ENCODE data around the gene STX7. TPM values are rescaled to one million over a fixed set of nuclear protein-coding genes. Genes with fewer than 3 reads are reported as not detected.

STX7 gene
- total RNA-seq, 1 donor from 2014 or later: 27.8 TPM

- Histone ChIP-seq H4K20me1 (ENCODE audit: low read depth) (no peaks in the 10 kb centered on the region), H3F3A (ENCODE audit: low read depth) (no peaks in the 10 kb centered on the region), H3K36me3 (no peaks in the 10 kb centered on the region), H3K27ac (no peak overlapping the region), H3K4me2 (no peak overlapping the region), H3K9me3 (ENCODE audit: low read depth) (no peaks in the 10 kb centered on the region), H3K4me1 (no peaks in the 10 kb centered on the region), H3K27me3 (no peaks in the 10 kb centered on the region), H3K4me3 (no peak overlapping the region), H3K79me2 (ENCODE audit: low read depth) (no peaks in the 10 kb centered on the region), H3K9ac (no peak overlapping the region), H2AFZ (replicated peaks) (no peak overlapping the region)
- Mint-ChIP-seq H3K27ac (no peak overlapping the region), H3K27me3 (ENCODE audit: insufficient read depth, low read depth) (peaks cover 4% of the 10 kb centered on the region), H3K36me3 (no peaks in the 10 kb centered on the region), H3K4me1 (peaks cover 8% of the 10 kb centered on the region), H3K4me3 (no peak overlapping the region), H3K9me3 (no peaks in the 10 kb centered on the region)
- DNase-seq (ENCODE audit: low spot score): no peak
- no peak for TF ChIP-seq CTCF (IDR thresholded peaks at IDR 0.05)
- no peak for TF ChIP-seq EZH2phosphoT487 (IDR thresholded peaks at IDR 0.05)
- TF ChIP-seq EZH2 (IDR thresholded peaks at IDR 0.05): no peak
Measured at GRCh38 chr6:132414322-132414721, 98.6 kb downstream of the STX7 start.

GRCh38 chr6:132413499-132413802, 99.5 kb downstream of the STX7 start:
- DNase-seq (ENCODE audit: low spot score): no peak
- Histone ChIP-seq H3K9ac (no peak overlapping the region), H3K4me3 (no peak overlapping the region), H3K9me3 (ENCODE audit: low read depth) (no peaks in the 10 kb centered on the region), H4K20me1 (ENCODE audit: low read depth) (no peaks in the 10 kb centered on the region), H3K4me2 (no peak overlapping the region), H3F3A (ENCODE audit: low read depth) (no peaks in the 10 kb centered on the region), H3K4me1 (no peaks in the 10 kb centered on the region), H3K27ac (no peak overlapping the region), H3K36me3 (no peaks in the 10 kb centered on the region), H3K27me3 (no peaks in the 10 kb centered on the region), H3K79me2 (ENCODE audit: low read depth) (no peaks in the 10 kb centered on the region), H2AFZ (replicated peaks) (no peak overlapping the region)
- no peaks in the 10 kb centered on the region for H3K9me3 Mint-ChIP-seq
- H3K27ac Mint-ChIP-seq: no peak overlapping the region
- no peaks in the 10 kb centered on the region for H3K36me3 Mint-ChIP-seq
- peaks cover 8% of the 10 kb centered on the region for H3K4me1 Mint-ChIP-seq
- peaks cover 4% of the 10 kb centered on the region for H3K27me3 Mint-ChIP-seq (ENCODE audit: insufficient read depth, low read depth)
- no peak overlapping the region for H3K4me3 Mint-ChIP-seq
- TF ChIP-seq CTCF (IDR thresholded peaks at IDR 0.05): no peak
- no peak for TF ChIP-seq EZH2 (IDR thresholded peaks at IDR 0.05)
- TF ChIP-seq EZH2phosphoT487 (IDR thresholded peaks at IDR 0.05): no peak

- Mint-ChIP-seq H3K4me3 (no peak overlapping the region), H3K27ac (no peak overlapping the region), H3K27me3 (ENCODE audit: insufficient read depth, low read depth) (peaks cover 4% of the 10 kb centered on the region), H3K36me3 (no peaks in the 10 kb centered on the region), H3K4me1 (peaks cover 8% of the 10 kb centered on the region), H3K9me3 (no peaks in the 10 kb centered on the region)
- Histone ChIP-seq H3K4me2 (no peak overlapping the region), H4K20me1 (ENCODE audit: low read depth) (no peaks in the 10 kb centered on the region), H3K79me2 (ENCODE audit: low read depth) (no peaks in the 10 kb centered on the region), H2AFZ (replicated peaks) (no peak overlapping the region), H3F3A (ENCODE audit: low read depth) (no peaks in the 10 kb centered on the region), H3K9ac (no peak overlapping the region), H3K36me3 (no peaks in the 10 kb centered on the region), H3K4me3 (no peak overlapping the region), H3K27ac (no peak overlapping the region), H3K27me3 (no peaks in the 10 kb centered on the region), H3K9me3 (ENCODE audit: low read depth) (no peaks in the 10 kb centered on the region), H3K4me1 (no peaks in the 10 kb centered on the region)
- DNase-seq (ENCODE audit: low spot score): no peak
- TF ChIP-seq CTCF (IDR thresholded peaks at IDR 0.05) (no peak), EZH2phosphoT487 (IDR thresholded peaks at IDR 0.05) (no peak), EZH2 (IDR thresholded peaks at IDR 0.05) (no peak)
Measured at GRCh38 chr6:132412656-132413498, 100.0 kb downstream of the STX7 start.

Measured in neural progenitor cell (in vitro differentiated cells).